GM12878 (cell line): ENCODE measurements around the gene FKBP15.

ENCODE experiments used
- POLR2AphosphoS5 ChIP-seq: IDR thresholded peaks from 2 replicates; pipeline ENCODE4 v1.6.1; 2011; ENCODE audit warnings: mild to moderate bottlenecking, low read length, inconsistent platforms
- TF ChIP-seq, protein P1 (sequence below), 3 experiments: IDR thresholded peaks in 2 of 3; conservative IDR thresholded peaks in 1 of 3; 2 replicates each; pipeline ENCODE4 v1.5.1; 2011; ENCODE audit warnings: low read depth in 3 of 3, low read length in 3 of 3, mild to moderate bottlenecking in 3 of 3, control low read depth in 2 of 3, moderate library complexity in 2 of 3, inconsistent platforms in 1 of 3, mixed read lengths in 1 of 3; ENCODE audit not compliant: control insufficient read depth in 2 of 3, insufficient read depth in 1 of 3; ENCODE audit errors: extremely low read depth in 1 of 3

DNA sequence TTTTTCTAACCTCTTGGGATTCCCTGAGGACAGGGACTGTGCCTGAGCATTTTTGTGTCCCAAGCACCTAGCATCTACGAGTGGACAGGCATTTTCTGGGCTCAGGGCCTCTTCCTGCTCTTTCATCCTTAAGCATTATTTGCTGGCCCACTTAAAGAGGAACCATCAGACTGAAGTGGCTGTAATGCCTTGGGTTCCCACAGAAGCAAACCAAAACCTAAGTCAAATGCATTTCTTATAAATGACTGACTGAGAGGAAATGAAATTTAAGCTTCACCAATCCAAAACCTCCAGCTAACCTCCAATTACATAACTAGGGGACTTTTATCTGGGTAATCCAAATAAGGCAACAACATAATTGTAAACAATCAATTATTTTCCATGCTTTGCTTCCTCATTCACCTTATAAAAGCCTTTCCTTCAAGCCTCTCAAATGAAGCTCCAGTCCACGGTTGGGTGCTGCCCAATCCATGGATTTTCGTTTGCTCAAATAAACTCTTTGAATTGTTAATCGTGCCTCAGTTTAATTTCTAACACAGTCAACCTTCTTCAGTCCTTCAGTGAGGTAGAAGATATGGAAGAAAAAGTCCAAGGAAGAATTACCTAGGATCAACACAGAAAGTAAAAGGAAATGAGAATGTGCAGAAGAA, 95.6 kb downstream of the FKBP15 start:
- TF ChIP-seq, protein P1, sequence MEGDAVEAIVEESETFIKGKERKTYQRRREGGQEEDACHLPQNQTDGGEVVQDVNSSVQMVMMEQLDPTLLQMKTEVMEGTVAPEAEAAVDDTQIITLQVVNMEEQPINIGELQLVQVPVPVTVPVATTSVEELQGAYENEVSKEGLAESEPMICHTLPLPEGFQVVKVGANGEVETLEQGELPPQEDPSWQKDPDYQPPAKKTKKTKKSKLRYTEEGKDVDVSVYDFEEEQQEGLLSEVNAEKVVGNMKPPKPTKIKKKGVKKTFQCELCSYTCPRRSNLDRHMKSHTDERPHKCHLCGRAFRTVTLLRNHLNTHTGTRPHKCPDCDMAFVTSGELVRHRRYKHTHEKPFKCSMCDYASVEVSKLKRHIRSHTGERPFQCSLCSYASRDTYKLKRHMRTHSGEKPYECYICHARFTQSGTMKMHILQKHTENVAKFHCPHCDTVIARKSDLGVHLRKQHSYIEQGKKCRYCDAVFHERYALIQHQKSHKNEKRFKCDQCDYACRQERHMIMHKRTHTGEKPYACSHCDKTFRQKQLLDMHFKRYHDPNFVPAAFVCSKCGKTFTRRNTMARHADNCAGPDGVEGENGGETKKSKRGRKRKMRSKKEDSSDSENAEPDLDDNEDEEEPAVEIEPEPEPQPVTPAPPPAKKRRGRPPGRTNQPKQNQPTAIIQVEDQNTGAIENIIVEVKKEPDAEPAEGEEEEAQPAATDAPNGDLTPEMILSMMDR (IDR thresholded peaks at IDR 0.05 in 2 of 3, conservative IDR thresholded peaks at IDR 0.05 in 1 of 3; ENCODE audit: control insufficient read depth in 2 of 3, extremely low read depth in 1 of 3, insufficient read depth in 1 of 3, low read depth in 3 of 3, low read length in 3 of 3): no peak
- no peak for TF ChIP-seq POLR2AphosphoS5
